GM18870 (cell line): ENCODE measurements around the gene UROC1.

ENCODE experiments used
- ATAC-seq: cut with Tn5 transposase; IDR thresholded peaks from one replicate; pipeline ENCODE4 v1.9.1; 2021; ENCODE audit warnings: moderate library complexity; ENCODE audit not compliant: unreplicated experiment

Gene UROC1

GRCh38 chr3:126481808-126482502 lies 35.6 kb downstream of the UROC1 start:
- ATAC-seq, result no peak

- no peak for ATAC-seq
Observed at GRCh38 chr3:126480861-126481260, 36.7 kb downstream of the UROC1 start.

- ATAC-seq, result no peak
Observed at GRCh38 chr3:126480206-126480605, 37.4 kb downstream of the UROC1 start.

GRCh38 chr3:126479642-126480041 lies 37.9 kb downstream of the UROC1 start:
- ATAC-seq, result no peak

DNA sequence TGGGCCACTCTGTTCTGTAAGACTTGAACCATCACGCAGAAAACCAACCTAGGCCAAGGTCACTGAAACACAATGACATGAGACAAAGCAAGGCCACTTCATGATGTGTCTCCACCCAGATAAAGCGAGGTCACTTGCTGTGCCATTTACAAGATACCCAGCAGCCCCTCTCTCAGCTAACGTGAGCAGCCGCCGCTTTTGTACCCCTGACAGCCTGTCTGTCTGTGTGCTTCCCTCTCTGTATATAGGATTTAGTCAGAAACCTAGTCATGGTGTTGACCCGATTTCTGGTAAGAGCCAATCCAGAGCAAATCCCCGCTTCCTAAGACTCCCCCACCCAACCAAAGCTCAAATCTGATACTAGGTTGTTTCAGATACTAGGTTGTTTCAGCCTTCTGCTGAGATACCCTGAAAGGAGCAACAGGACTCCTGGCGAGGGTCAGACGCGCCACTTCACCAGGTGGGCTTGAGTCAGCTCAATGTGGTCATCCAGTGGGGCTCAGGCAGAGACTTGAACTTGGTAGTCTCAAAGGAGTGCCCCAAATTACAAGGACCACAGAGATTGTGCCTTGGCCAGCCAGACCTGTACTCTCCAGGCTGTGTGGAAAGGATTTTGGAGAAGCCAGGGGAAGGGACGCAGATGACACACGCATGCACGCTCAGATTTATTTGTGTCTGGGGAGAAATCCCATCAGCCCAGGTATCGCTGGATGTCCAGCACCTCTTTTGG lies 38.8 kb downstream of the UROC1 start:
- ATAC-seq, result no peak

- no peak for ATAC-seq
Observed at GRCh38 chr3:126477061-126477380, 40.6 kb downstream of the UROC1 start.

GRCh38 chr3:126476166-126477060 lies 41.2 kb downstream of the UROC1 start:
- ATAC-seq, result no peak

- peak; percentile 46 for ATAC-seq
Observed at GRCh38 chr3:126475413-126476114, 42.0 kb downstream of the UROC1 start, which contains the start of gene ZXDC. ZXDC (minus strand) TSS chr3:126475891; CDS start chr3:126475865, 26 bp downstream.

- ATAC-seq, result peak; percentile 25
Observed at GRCh38 chr3:126474498-126475412, 42.8 kb downstream of the UROC1 start.

GRCh38 chr3:126473292-126474168 lies 44.0 kb downstream of the UROC1 start:
- no peak for ATAC-seq

- ATAC-seq, result no peak
Observed at GRCh38 chr3:126472277-126473006, 45.1 kb downstream of the UROC1 start.

DNA sequence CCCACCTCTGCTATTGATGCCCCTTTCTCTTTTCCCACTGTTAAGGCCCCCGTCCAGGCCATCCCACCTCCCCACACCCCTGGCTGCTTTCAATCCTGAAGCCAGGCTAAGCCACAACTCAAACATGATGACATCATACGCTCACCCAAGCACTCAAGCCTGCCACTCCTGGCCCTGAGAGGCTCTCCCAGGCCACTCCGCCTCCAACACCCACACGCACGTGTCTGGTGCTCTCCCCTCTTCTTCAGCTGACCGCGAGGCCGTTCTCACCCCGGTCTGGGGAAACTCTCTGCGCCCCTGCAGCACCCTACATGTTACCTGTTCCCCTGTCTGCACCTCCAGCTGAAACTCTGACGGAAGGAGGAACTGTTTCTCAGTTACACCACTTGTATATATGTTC lies 48.1 kb downstream of the UROC1 start:
- ATAC-seq, result no peak

- ATAC-seq, result no peak
Observed at GRCh38 chr3:126468028-126468891, 49.3 kb downstream of the UROC1 start.

GRCh38 chr3:126467611-126467955 lies 50.0 kb downstream of the UROC1 start:
- ATAC-seq, result no peak

- ATAC-seq, result no peak
Observed at GRCh38 chr3:126466886-126467610, 50.5 kb downstream of the UROC1 start.

DNA sequence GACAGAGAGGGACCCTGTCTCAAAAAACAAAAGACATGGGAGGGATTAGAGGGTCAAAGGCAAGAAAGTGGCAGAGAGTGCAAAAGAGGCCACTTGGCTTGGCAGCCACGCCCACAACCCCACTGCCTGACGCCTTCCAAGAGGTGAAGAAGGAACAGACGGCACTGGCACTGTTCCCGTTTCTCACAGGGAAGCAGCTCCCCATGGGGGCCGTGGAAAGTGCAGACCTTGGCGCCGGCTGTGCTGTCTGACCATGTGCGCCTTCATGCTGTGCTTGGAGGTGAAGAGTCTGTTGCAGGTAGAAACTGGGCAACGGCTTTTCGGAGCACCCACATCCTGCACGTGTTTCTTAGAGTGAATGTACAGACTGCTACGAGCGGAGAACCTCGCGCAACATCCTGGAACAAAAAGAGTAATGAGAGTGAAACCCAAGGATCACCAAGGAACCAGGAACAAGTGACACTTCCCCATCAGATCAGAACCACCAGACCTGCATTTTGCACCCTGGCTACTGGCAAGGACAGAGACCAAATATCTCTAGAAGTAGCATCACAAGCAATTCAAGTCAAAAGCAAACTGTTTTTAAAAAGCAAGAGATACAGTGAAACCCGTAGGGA lies 51.5 kb downstream of the UROC1 start:
- ATAC-seq, result no peak
